B cell (primary cell): ENCODE results near the gene ANTXR1. TPM values are rescaled to one million over a fixed set of nuclear protein-coding genes. Genes with fewer than 3 reads are reported as not detected.

Source experiments
- ATAC-seq: fragments of 200-7000 bp; cut with Tn5 transposase; one replicate; pipeline ENCODE4 v1.10.0; 2021; ENCODE audit warnings: low read depth, mild to moderate bottlenecking, moderate number of reproducible peaks, moderate library complexity
- CTCF ChIA-PET: fragments of 350-600 bp; sonication (Branson Sonifier 250); formaldehyde crosslinking; loops from one replicate; lab custom pipeline; 2021; ENCODE audit warnings: antibody characterized with exemption, inconsistent platforms; lab: Charles Lee
- POLR2A ChIA-PET: fragments of 350-600 bp; sonication (Branson Sonifier 250); formaldehyde crosslinking; loops from one replicate; lab custom pipeline; 2021; ENCODE audit warnings: antibody characterized with exemption; lab: Charles Lee
- DNase-seq: peaks from one replicate; pipeline ENCODE4 v3.0.0; 2013
- H2AFZ ChIP-seq: 2 replicates; pipeline ENCODE4 v1.6.1; 2012; ENCODE audit warnings: mild to moderate bottlenecking, low read depth, low read length; ENCODE audit not compliant: insufficient read depth, poor library complexity, severe bottlenecking
- H3K27ac ChIP-seq, 2 donors: 1 replicate in 1 of 2; 2 replicates in 1 of 2; pipeline ENCODE4 v1.5.1; 2012 to 2013; ENCODE audit warnings: low read length in 2 of 2, mild to moderate bottlenecking in 2 of 2, moderate library complexity in 1 of 2
- H3K27me3 ChIP-seq, 4 experiments: fragments of 200-600 bp in 1 of 4; sonication (generic) in 1 of 4; replicated peaks in 1 of 4; 1 replicate in 2 of 4; 2 replicates in 2 of 4; pipeline versions ENCODE4 v1.6.1 to v1.7.0; 2013 to 2016; ENCODE audit warnings: low read length in 3 of 4, mild to moderate bottlenecking in 2 of 4, mixed read lengths in 1 of 4, moderate library complexity in 1 of 4; ENCODE audit not compliant: insufficient read depth in 4 of 4, control insufficient read depth in 3 of 4; ENCODE audit errors: control extremely low read depth in 1 of 4
- H3K36me3 ChIP-seq, 2 experiments: replicated peaks in 1 of 2; 1 replicate in 1 of 2; 2 replicates in 1 of 2; pipeline versions ENCODE4 v1.6.1 to v1.7.1; 2013; ENCODE audit warnings: low read length in 1 of 2; ENCODE audit not compliant: insufficient read depth in 2 of 2, control insufficient read depth in 1 of 2; ENCODE audit errors: control extremely low read depth in 1 of 2, extremely low read depth in 1 of 2
- H3K4me1 ChIP-seq, 2 donors: fragments of 200-600 bp in 1 of 2; sonication (generic) in 1 of 2; 1 replicate in 1 of 2; 2 replicates in 1 of 2; pipeline versions ENCODE4 v1.5.1 to v1.6.1; 2013 to 2017; ENCODE audit warnings: low read length in 2 of 2; ENCODE audit not compliant: control insufficient read depth in 2 of 2, insufficient read depth in 2 of 2
- H3K4me2 ChIP-seq: replicated peaks from 2 replicates; pipeline ENCODE3; 2012; ENCODE audit warnings: mild to moderate bottlenecking, low read depth, low read length; ENCODE audit not compliant: poor library complexity, severe bottlenecking
- H3K4me3 ChIP-seq, 5 experiments: fragments of 200-600 bp in 1 of 5; sonication (generic) in 1 of 5; 1 replicate in 3 of 5; 2 replicates in 2 of 5; pipeline versions ENCODE4 v1.5.1 to v1.7.0; 2011 to 2016; ENCODE audit warnings: low read length in 4 of 5, mild to moderate bottlenecking in 4 of 5, low read depth in 2 of 5, control low read depth in 1 of 5, moderate library complexity in 1 of 5; ENCODE audit not compliant: insufficient read depth in 1 of 5; ENCODE audit errors: control extremely low read depth in 1 of 5, extremely low read depth in 1 of 5
- H3K79me2 ChIP-seq: fragments of 200-600 bp; sonication (generic); one replicate; pipeline ENCODE4 v1.6.0; 2016; ENCODE audit warnings: low read length; ENCODE audit not compliant: control insufficient read depth, insufficient read depth
- H3K9ac ChIP-seq: fragments of 200-600 bp; sonication (generic); 2 replicates; pipeline ENCODE4 v1.6.1; 2017; ENCODE audit warnings: mild to moderate bottlenecking, low read length, moderate library complexity
- H3K9me3 ChIP-seq, 3 donors: one replicate each; pipeline versions ENCODE4 v1.6.1 to v1.7.1; 2013; ENCODE audit warnings: low read length in 2 of 3; ENCODE audit not compliant: control insufficient read depth in 2 of 3, insufficient read depth in 1 of 3; ENCODE audit errors: control extremely low read depth in 1 of 3
- H4K20me1 ChIP-seq: 2 replicates; pipeline ENCODE4 v1.6.0; 2012; ENCODE audit warnings: mild to moderate bottlenecking, low read length; ENCODE audit not compliant: insufficient read depth, control insufficient read depth, poor library complexity, severe bottlenecking
- H3K27ac Mint-ChIP-seq: one replicate; pipeline ENCODE4 v1.8.0; 2021; ENCODE audit warnings: mixed read lengths
- H3K27me3 Mint-ChIP-seq: one replicate; pipeline ENCODE4 v1.8.0; 2021; ENCODE audit warnings: mixed read lengths
- H3K4me1 Mint-ChIP-seq: one replicate; pipeline ENCODE4 v1.8.0; 2021; ENCODE audit warnings: mixed read lengths
- H3K4me3 Mint-ChIP-seq: one replicate; pipeline ENCODE4 v1.8.0; 2021; ENCODE audit warnings: mixed read lengths
- H3K9me3 Mint-ChIP-seq: one replicate; pipeline ENCODE4 v1.8.0; 2022; ENCODE audit warnings: mixed read lengths; ENCODE audit not compliant: insufficient read depth
- EZH2 ChIP-seq: IDR thresholded peaks from 2 replicates; pipeline ENCODE4 v1.6.1; 2012; ENCODE audit warnings: borderline replicate concordance, low read depth, mild to moderate bottlenecking, moderate library complexity, low read length; ENCODE audit not compliant: insufficient read depth, poor library complexity, severe bottlenecking
- WGBS: methylation state at CpG from one replicate; pipeline ENCODE4 v1.1.5; 2013; ENCODE audit warnings: missing lambda C conversion rate; ENCODE audit not compliant: insufficient coverage; 5-methylcytosine and 5-hydroxymethylcytosine counted together
- intact Hi-C: fragments of 100-400 bp; cut with micrococcal nuclease; formaldehyde crosslinking; loops from one replicate; pipeline ENCODE4 v1.10.0; 2022
- polyA plus RNA-seq: library from polyadenylated mRNA; depleted of rRNA; stranded (reverse); fragments of >200 nt; gene quantifications from 2 replicates; pipeline ENCODE4 v1.2.3, GENCODE V29; 2012
- total RNA-seq, 2 donors: library from RNA; stranded (reverse); fragments of 120-200 nt in 1 of 2; gene quantifications; 1 replicate in 1 of 2; 2 replicates in 1 of 2; pipeline versions ENCODE4 v1.2.3 to v1.2.4, GENCODE V29; 2013 to 2022
- TF ChIP-seq, protein P1 (sequence below): fragments of 200-600 bp; IDR thresholded peaks from one replicate; pipeline ENCODE4 v1.8.0; 2022; ENCODE audit warnings: antibody characterized with exemption, mild to moderate bottlenecking

Gene ANTXR1
- total and polyA plus RNA-seq, 2 donors (not counting 1 experiment from before 2014, with no cell fraction given) = not detected

DNA sequence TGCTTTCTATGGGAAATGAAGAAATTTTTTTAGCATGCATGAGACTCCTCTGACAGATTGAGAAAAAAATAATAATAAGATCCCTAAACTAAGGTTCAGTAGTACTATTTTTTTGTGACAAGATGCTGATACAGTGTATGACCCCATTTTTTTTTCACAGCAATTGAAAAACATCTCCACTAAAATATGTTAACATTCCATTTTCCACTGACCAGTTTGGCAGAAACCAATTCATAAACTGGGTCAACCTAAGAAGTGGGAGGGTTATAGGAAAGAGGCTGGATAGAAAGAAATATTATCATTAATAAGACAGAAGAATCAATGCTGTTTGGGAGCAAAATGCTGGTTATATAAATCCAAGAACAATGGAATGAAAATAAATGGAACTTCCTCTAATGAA, 182.7 kb downstream of the ANTXR1 start:
- no peak overlapping the region for H3K4me3 Mint-ChIP-seq
- Histone ChIP-seq H3K79me2 (no peaks in the 10 kb centered on the region), H3K9ac (no peak overlapping the region), H3K27ac (no peak overlapping the region), H3K27me3 (peaks cover 0 to 4% (median 0%) of the 10 kb centered on the region in 4 experiments), H3K4me3 (no peak overlapping the region), H3K9me3 (no peaks in the 10 kb centered on the region), H3K36me3 (no peaks in the 10 kb centered on the region), H3K4me1 (no peaks in the 10 kb centered on the region), H3K4me2 (no peak overlapping the region), H4K20me1 (no peaks in the 10 kb centered on the region), H2AFZ (no peak overlapping the region)
- CTCF ChIA-PET = no interaction called here
- no peak overlapping the region for H3K27ac Mint-ChIP-seq
- no peaks in the 10 kb centered on the region for H3K9me3 Mint-ChIP-seq
- DNase-seq = no peak
- H3K4me1 Mint-ChIP-seq = no peaks in the 10 kb centered on the region
- ATAC-seq = no peak
- intact Hi-C loops = no loop called here
- POLR2A ChIA-PET = no interaction called here
- H3K27me3 Mint-ChIP-seq = peaks cover 9% of the 10 kb centered on the region
- TF ChIP-seq EZH2 = no peak
- TF ChIP-seq, protein P1, sequence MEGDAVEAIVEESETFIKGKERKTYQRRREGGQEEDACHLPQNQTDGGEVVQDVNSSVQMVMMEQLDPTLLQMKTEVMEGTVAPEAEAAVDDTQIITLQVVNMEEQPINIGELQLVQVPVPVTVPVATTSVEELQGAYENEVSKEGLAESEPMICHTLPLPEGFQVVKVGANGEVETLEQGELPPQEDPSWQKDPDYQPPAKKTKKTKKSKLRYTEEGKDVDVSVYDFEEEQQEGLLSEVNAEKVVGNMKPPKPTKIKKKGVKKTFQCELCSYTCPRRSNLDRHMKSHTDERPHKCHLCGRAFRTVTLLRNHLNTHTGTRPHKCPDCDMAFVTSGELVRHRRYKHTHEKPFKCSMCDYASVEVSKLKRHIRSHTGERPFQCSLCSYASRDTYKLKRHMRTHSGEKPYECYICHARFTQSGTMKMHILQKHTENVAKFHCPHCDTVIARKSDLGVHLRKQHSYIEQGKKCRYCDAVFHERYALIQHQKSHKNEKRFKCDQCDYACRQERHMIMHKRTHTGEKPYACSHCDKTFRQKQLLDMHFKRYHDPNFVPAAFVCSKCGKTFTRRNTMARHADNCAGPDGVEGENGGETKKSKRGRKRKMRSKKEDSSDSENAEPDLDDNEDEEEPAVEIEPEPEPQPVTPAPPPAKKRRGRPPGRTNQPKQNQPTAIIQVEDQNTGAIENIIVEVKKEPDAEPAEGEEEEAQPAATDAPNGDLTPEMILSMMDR = no peak

DNA sequence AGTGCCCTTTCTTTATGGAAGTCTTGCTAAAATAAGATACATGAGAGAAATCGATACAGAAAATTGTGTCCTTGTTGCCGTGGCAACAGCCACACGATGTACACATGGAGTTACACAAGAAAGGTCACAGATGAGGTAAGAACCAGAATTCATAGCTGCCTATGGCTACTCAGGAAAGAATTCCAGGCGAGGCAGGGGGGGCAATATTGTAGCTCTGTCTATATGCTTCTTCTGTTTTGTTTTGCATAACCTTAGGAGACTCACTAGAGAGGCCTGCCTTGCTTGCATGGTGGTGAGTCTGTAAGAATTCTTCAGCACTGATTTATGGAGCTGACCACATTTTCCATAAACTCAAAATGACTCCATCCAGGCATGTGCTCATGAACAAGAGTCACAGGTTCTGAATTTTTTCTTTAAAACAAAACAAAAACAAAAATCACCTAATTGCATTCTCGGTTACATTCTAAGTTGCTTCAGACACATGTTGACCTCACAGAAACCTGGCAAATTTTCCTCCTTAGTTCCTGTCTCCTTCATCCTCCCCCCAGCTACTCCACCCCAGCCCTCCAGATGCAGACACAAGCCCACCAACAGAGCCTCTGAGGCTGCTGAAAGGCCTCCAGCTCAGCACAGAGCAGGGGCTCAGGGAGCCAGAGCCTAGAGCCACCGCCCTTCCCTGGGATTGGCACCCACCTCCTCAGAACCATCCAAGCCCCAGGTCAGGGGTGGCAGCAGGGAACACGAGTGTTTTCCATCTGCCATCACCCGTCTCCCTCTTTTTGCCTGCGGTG, 183.5 kb downstream of the ANTXR1 start:
- ATAC-seq (no peak), DNase-seq (no peak)
- no peaks in the 10 kb centered on the region for H3K4me1 Mint-ChIP-seq
- Histone ChIP-seq H3K4me2 (no peak overlapping the region), H3K4me3 (no peak overlapping the region), H3K4me1 (no peaks in the 10 kb centered on the region), H3K9ac (no peak overlapping the region), H3K27ac (no peak overlapping the region), H3K36me3 (no peaks in the 10 kb centered on the region), H2AFZ (no peak overlapping the region), H3K9me3 (no peaks in the 10 kb centered on the region), H4K20me1 (no peaks in the 10 kb centered on the region), H3K79me2 (no peaks in the 10 kb centered on the region), H3K27me3 (peaks cover 0 to 3% (median 0%) of the 10 kb centered on the region in 4 experiments)
- no peak for TF ChIP-seq EZH2
- TF ChIP-seq, protein P1 = no peak
- intact Hi-C loops = no loop called here
- ChIA-PET CTCF (no interaction called here), POLR2A (no interaction called here)
- H3K27ac Mint-ChIP-seq = no peak overlapping the region
- H3K9me3 Mint-ChIP-seq = no peaks in the 10 kb centered on the region
- peaks cover 9% of the 10 kb centered on the region for H3K27me3 Mint-ChIP-seq
- no peak overlapping the region for H3K4me3 Mint-ChIP-seq
- 95% methylated on average over 8 of the region's 9 CpGs for WGBS
